Stimulated activated CD4-positive, alpha-beta T cell treated with anti-CD3 and anti-CD28 coated beads, Interleukin-15, amount 100 ng/mL, for 1 hour (primary cell): ENCODE measurements around the gene SAMD4A.

Source experiments
- DNase-seq, 2 donors: peaks; one replicate each; pipeline ENCODE4 v3.0.0-alpha.2; 2020; ENCODE audit warnings: low read depth in 1 of 2, low spot score in 1 of 2

SAMD4A gene

GRCh38 chr14:54815515-54815914 lies 248.6 kb downstream of the SAMD4A start:
- no peak for DNase-seq

DNA sequence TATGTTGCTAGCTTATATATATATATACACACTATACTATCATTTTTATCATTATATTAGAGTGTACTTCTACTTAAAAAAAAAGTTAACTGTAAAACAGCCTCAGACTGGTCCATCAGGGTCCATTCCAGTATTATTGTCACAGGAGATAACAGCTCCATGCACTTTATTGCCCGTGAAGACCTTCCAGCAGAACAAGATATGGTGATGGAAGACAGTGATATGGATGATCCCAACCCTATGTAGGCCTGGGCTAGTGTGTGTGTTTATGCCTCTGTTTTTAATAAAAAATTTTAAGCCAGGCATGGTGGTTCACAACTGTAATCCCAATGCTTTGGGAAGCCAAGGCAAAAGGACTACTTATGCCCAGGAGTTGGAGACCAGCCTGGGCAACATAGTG lies 249.5 kb downstream of the SAMD4A start:
- DNase-seq: no peak

DNA sequence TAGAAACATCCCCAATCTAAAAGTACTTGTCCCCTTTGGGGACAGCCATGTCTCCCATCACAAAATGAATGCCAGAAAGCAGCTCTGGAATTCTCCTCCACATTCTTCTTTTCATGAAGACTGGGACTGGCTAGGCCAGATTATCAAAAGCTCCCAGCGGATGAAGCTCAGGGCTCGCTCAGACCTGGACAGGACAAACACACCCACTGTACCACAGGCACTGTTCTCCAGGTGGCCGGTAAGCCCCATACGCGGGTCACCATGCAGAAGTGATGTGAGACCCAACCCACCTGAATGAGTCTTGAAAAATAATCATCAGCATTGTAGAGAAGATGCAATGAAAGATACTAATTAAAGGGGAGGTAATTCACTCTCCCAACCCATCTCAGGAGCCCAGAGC lies 250.6 kb downstream of the SAMD4A start:
- DNase-seq: no peak

- DNase-seq: no peak
Measured at GRCh38 chr14:54818201-54819133, 251.5 kb downstream of the SAMD4A start.

GRCh38 chr14:54822685-54823084 lies 255.8 kb downstream of the SAMD4A start:
- DNase-seq: no peak

GRCh38 chr14:54823757-54824549 lies 257.0 kb downstream of the SAMD4A start:
- DNase-seq: no peak

DNA sequence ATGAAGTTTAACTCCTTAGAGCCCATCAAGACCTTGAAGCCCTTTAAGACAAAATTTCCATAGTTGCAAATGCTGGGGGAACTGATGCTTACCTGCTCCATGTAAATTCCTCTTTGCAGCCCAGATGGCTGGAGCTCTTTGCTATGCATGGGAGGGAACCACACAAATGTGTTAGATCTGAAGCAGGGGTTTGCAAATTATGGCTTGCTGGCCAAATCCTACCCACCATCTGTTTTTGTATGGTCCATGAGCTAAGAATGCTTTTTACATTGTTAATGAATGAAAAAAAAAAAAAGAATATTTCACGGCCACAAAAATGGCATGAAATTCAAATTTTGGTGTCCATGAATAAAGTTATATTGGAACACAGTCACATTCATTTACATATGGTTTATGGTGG lies 261.1 kb downstream of the SAMD4A start:
- no peak for DNase-seq

DNA sequence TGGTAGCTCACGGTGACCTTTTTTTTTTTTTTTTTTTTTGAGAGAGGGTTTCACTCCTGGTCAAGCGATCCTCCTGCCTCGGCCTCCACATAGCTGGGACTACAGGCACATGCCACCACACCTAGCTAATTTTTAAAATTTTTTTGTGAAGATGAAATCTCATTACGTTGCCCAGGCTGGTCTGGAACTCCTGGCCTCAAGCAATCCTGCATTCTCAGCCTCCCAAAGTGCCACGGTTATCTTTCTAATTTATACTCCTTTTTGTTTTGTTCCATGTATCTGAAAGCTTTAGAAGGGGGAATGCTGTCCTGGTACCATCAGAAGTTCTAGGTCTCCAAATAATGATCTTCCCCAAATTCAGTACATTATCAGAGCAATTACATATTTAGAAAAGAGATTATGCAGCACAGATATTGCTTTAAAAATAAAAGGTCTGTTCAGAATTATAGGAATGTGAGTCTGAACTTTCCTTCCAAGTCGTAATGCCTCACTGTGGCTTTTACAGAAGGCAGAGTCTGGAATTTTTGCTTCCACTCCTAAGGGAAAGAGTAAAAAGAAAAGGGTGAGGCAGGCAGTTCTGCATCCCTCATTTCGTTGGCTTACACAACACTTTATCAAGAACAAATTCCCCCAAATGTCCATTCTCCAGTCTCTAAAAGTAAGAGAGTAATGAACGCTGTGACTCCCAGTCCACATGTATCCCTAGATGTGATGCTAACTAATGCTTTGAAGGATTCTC lies 262.7 kb downstream of the SAMD4A start:
- DNase-seq: no peak

DNA sequence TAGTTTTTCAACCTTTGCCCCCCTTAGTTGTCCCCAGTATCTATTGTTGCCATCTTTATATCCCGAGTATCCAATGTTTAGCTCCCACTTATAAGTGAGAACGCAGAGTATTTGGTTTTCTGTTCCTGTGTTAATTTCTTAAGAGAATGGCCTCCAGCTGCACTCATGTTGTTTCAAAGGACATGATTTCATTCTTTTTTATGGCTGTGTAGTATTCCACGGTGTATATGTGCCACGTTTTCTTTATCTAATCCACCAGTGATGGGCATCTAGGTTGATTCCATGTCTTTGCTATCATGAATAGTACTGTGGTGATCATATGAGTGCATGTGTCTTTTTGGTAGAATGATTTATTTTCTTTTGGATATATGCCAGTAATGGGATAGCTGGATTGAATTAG lies 263.7 kb downstream of the SAMD4A start:
- no peak for DNase-seq

DNA sequence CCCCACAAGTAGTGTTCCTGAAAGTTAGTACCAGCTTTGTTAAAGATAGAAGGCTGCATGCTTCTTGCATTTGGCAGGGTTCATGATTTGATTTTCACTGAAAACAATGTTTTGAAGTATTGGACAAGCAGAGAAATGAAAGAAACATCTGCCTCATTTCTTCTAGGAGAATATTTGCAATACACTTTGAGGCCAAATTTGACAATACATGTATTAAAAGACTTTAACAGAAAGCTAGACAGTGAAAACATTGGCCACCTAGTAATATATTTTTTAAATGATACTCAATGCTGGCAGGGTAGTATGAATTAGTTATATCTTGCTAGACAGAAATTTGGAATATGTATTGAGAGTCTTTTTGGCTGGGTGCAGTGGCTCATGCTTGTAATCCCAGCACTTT lies 267.2 kb downstream of the SAMD4A start:
- no peak for DNase-seq

DNA sequence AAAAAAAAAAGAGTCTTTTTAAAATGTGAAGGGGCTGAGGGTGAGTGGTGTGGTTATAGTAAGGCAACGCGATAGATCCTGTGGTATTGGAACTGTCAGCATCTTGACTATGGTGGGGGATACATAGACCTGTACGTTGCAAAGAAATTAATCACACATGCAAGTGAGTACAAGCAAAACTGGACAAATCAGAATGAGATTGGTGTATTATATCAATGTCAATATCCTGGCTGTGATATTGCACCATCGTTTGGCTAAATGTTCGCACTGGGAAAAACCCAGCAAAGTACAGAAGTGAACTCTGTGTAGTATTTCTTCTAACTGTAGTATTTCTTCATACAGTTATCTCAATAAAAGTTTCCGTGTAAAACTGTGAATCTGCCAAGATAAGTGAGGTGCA lies 267.8 kb downstream of the SAMD4A start:
- no peak for DNase-seq

- no peak for DNase-seq
Measured at GRCh38 chr14:54836231-54836630, 269.3 kb downstream of the SAMD4A start.

DNA sequence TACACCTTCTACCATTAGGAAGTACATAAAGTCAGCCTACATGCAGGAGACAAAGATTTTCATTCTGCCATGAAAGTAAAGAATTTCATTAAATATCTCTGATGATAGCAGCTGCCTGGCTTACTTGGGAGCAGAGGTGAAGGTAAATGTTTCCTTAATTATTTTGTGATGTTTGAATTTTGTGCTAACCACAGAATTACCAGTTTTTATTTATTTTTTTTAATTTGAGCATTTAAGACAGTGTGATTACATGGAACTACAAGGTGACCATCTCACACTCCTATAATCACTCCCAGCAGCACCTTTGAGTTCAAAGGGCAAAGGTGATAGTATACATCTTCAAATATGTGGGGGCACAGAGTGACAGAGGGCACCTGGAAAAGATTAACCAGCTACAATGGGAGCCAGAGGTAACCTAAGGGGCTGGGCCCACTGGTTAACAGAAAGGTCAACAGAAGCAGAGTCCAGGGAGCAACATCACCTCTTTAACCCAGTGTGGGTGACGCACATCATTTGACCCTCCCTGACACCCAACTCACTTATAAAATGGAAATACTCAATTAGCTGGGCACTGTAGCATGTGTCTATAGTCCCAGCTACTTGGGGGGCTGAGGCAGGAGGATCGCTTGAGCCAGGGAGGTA lies 270.7 kb downstream of the SAMD4A start:
- DNase-seq: no peak

GRCh38 chr14:54838931-54839512 lies 272.1 kb downstream of the SAMD4A start:
- DNase-seq: no peak

GRCh38 chr14:54839701-54840119 lies 272.8 kb downstream of the SAMD4A start:
- no peak for DNase-seq

DNA sequence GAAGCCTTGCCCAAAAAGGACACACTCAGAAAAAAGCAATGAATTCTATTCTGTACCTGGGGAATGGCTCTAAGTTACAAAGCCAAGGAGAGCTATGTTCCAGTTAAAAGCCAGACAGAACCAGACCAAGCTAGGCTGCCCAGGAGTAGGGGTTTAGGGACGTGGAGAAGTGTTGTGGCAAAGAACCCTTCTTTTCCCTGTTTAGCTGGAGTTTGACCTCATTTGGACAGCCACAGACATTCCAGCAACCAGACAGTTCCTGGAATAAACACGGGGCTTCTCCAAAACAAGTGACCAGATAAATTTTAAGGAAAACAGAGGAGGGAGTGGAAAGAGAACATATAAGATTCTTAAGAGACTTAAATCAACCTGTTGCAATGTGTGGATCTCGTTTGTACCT lies 273.4 kb downstream of the SAMD4A start:
- no peak for DNase-seq

- no peak for DNase-seq
Measured at GRCh38 chr14:54840798-54841197, 273.9 kb downstream of the SAMD4A start.
